Erythroblast (primary cell): ENCODE data around the gene PRRT2.

Experiments used
- GATA1 ChIP-seq: IDR thresholded peaks from 2 replicates; pipeline ENCODE4 v1.6.1; 2011; ENCODE audit warnings: low read depth, mild to moderate bottlenecking, control low read depth, low read length, moderate library complexity
- POLR2A ChIP-seq: IDR thresholded peaks from 2 replicates; pipeline ENCODE4 v1.6.1; 2011; ENCODE audit warnings: mild to moderate bottlenecking, low read length

GRCh38 chr16:29811896-29812665, at the start of gene PRRT2:
- TF ChIP-seq POLR2A, result no peak
- TF ChIP-seq GATA1, result no peak
